ENCODE data around the gene CADPS. TPM values are rescaled to one million over a fixed set of nuclear protein-coding genes. Genes with fewer than 3 reads are reported as not detected.
A peak's percentile ranks its signal among the peaks of the same experiment; 100 is the strongest.

The CADPS gene
- total and polyA plus RNA-seq, 2 of the 4 experiments (the other 2 are of a cell fraction): not detected

GRCh38 chr3:62587169-62587568 lies 288.0 kb downstream of the CADPS start:
- TF ChIP-seq FOS (IDR thresholded peaks at IDR 0.05; ENCODE audit: low read depth, low read length) (no peak), USF2 (IDR thresholded peaks at IDR 0.05; ENCODE audit: low read depth, low read length) (no peak), NFE2L2 (IDR thresholded peaks at IDR 0.05; ENCODE audit: low read depth, low read length) (no peak), SMC3 (IDR thresholded peaks at IDR 0.05; ENCODE audit: low read depth, low read length) (no peak), CEBPB (IDR thresholded peaks at IDR 0.05; ENCODE audit: low read depth, low read length) (no peak), ELK1 (IDR thresholded peaks at IDR 0.05; ENCODE audit: borderline replicate concordance, low read depth, low read length) (no peak), MXI1 (IDR thresholded peaks at IDR 0.05; ENCODE audit: borderline replicate concordance, low read depth, low read length) (no peak), CHD1 (IDR thresholded peaks at IDR 0.05; ENCODE audit: low read depth, low read length) (no peak), RCOR1 (IDR thresholded peaks at IDR 0.05; ENCODE audit: insufficient replicate concordance, low read length) (no peak), MAFK (IDR thresholded peaks at IDR 0.05; ENCODE audit: low read depth, low read length) (no peak), CTCF (conservative IDR thresholded peaks at IDR 0.05; ENCODE audit: low read depth, low read length) (no peak), MAZ (IDR thresholded peaks at IDR 0.05; ENCODE audit: borderline replicate concordance, low read depth, low read length) (no peak), RAD21 (IDR thresholded peaks at IDR 0.05; ENCODE audit: low read length) (no peak)
- Histone ChIP-seq H3K9me3 (ENCODE audit: control insufficient read depth, insufficient read depth, low read length) (no peaks in the 10 kb centered on the region), H2BK5ac (ENCODE audit: low read depth, low read length, poor library complexity, severe bottlenecking) (no peak overlapping the region), H2BK15ac (ENCODE audit: low read depth, low read length) (no peak overlapping the region; the same call in 2 of the 3 replicates), H3K4ac (ENCODE audit: low read depth, low read length) (peak overlapping the region; percentile 62), H3K9me1 (ENCODE audit: insufficient read depth, low read length) (no peaks in the 10 kb centered on the region), H2BK20ac (ENCODE audit: low read depth, low read length) (peak overlapping the region; percentile 59; the same call in 1 of the 2 replicates), H3K23ac (ENCODE audit: low read depth, low read length) (0 out of 2 replicates have a peak overlapping the region, but pooled peaks have one; percentile 34), H3K4me3 (ENCODE audit: insufficient read depth, low read depth, low read length) (no peak overlapping the region), H3K36me3 (ENCODE audit: control insufficient read depth, insufficient read depth, low read length) (no peaks in the 10 kb centered on the region), H4K20me1 (ENCODE audit: insufficient read depth, low read length) (no peaks in the 10 kb centered on the region), H2BK120ac (ENCODE audit: low read depth, low read length) (peak overlapping the region; percentile 64), H3K27me3 (ENCODE audit: control insufficient read depth, insufficient read depth, low read length) (no peaks in the 10 kb centered on the region), H3K4me2 (ENCODE audit: low read depth, low read length) (no peak overlapping the region), H2AK5ac (ENCODE audit: low read depth, low read length) (peak overlapping the region; percentile 21; the same call in 1 of the 2 replicates), H4K8ac (ENCODE audit: low read depth in 2 of 2, low read length in 2 of 2) (peak overlapping the region in 1 of 2 experiments; percentile 78; a peak in 2 of 4 replicates), H3K79me1 (ENCODE audit: low read depth in 1 of 2, low read length in 2 of 2) (no peaks in the 10 kb centered on the region), H3K18ac (ENCODE audit: low read depth, low read length) (peak overlapping the region; percentile 48; the same call in 1 of the 2 replicates), H4K5ac (ENCODE audit: low read depth, low read length) (peak overlapping the region; percentile 74), H4K91ac (ENCODE audit: insufficient read depth, low read depth, low read length) (peak overlapping the region; percentile 2; the same call in 1 of the 2 replicates), H2AK9ac (replicated peaks; ENCODE audit: low read depth, low read length, poor library complexity) (no peak overlapping the region), H2AFZ (replicated peaks; ENCODE audit: low read length, poor library complexity) (peak overlapping the region; percentile 74), H3K4me1 (ENCODE audit: control insufficient read depth, insufficient read depth, low read length) (peaks cover 9% of the 10 kb centered on the region), H3K56ac (ENCODE audit: extremely low read depth, insufficient read depth, low read length) (no peak overlapping the region), H3K14ac (replicated peaks; ENCODE audit: low read depth, low read length) (peak overlapping the region; percentile 53; the same call in 1 of the 2 replicates), H3K9ac (ENCODE audit: low read depth, low read length) (no peak overlapping the region), H3K27ac (ENCODE audit: insufficient read depth, low read length) (peak overlapping the region; percentile 42)
- no TSS peak for BruUV-seq (replicated peaks)
- peak; percentile 60 for DNase-seq
- CTCF ChIA-PET: no interaction called here
- POLR2A ChIA-PET (ENCODE audit: unreplicated experiment): no interaction called here
- in situ Hi-C loops (cut with MboI; ENCODE audit: low sequenced_read_pairs): no loop called here
- dilution Hi-C loops (cut with HindIII; ENCODE audit: low sequenced_read_pairs, unreplicated experiment): no loop called here
- ATAC-seq (ENCODE audit: low read depth): peak; percentile 31; the same call in 1 of the 2 replicates
- intact Hi-C loops (cut with micrococcal nuclease): no loop called here
- no CpG with 5 or more reads among the region's 5 CpGs for WGBS, 2 experiments (ENCODE audit: extremely low coverage in 2 of 2, insufficient read length in 1 of 2)
